Natural killer cell (primary cell): ENCODE results near the gene CHST9. TPM values are rescaled to one million over a fixed set of nuclear protein-coding genes. Genes with fewer than 3 reads are reported as not detected.
"Not testable (repeated sequence)": the region's sequence is repeated elsewhere in the genome, so short reads cannot be mapped to it uniquely, and the experiment has no call there.

Source experiments
- ATAC-seq, 3 donors: fragments of 150-1000 bp in 2 of 3; fragments of 200-7000 bp in 1 of 3; cut with Tn5 transposase; 1 replicate in 1 of 3; 2 replicates in 2 of 3; pipeline ENCODE4 v1.10.0; 2021; ENCODE audit warnings: mild to moderate bottlenecking in 2 of 3, moderate library complexity in 2 of 3
- DNase-seq, 2 donors: peaks; one replicate each; pipeline versions ENCODE4 v3.0.0 to v3.0.0-alpha.2; 2013 to 2021; ENCODE audit warnings: mixed read lengths in 1 of 2
- H3K27ac ChIP-seq: one replicate; pipeline ENCODE4 v1.5.1; 2013; ENCODE audit warnings: mild to moderate bottlenecking, low read length
- H3K27me3 ChIP-seq: one replicate; pipeline ENCODE4 v1.6.1; 2013; ENCODE audit warnings: low read length; ENCODE audit not compliant: control insufficient read depth, insufficient read depth
- H3K36me3 ChIP-seq: one replicate; pipeline ENCODE4 v1.6.1; 2013; ENCODE audit warnings: low read length; ENCODE audit not compliant: control insufficient read depth, insufficient read depth
- H3K4me1 ChIP-seq: one replicate; pipeline ENCODE4 v1.6.1; 2013; ENCODE audit warnings: low read length; ENCODE audit not compliant: control insufficient read depth, insufficient read depth
- H3K4me3 ChIP-seq: one replicate; pipeline ENCODE4 v1.5.1; 2013; ENCODE audit warnings: low read length
- H3K9me3 ChIP-seq: one replicate; pipeline ENCODE4 v1.6.1; 2013; ENCODE audit warnings: low read length; ENCODE audit not compliant: control insufficient read depth, insufficient read depth
- H3K27ac Mint-ChIP-seq, 2 donors: one replicate each; pipeline ENCODE4 v1.8.0; 2022; ENCODE audit warnings: mild to moderate bottlenecking in 2 of 2, mixed read lengths in 2 of 2, moderate library complexity in 1 of 2
- H3K27me3 Mint-ChIP-seq, 2 donors: one replicate each; pipeline ENCODE4 v1.8.0; 2022; ENCODE audit warnings: low read depth in 2 of 2, mixed read lengths in 2 of 2
- H3K36me3 Mint-ChIP-seq: one replicate; pipeline ENCODE4 v1.8.0; 2022; ENCODE audit warnings: mixed read lengths
- H3K4me1 Mint-ChIP-seq, 2 donors: one replicate each; pipeline ENCODE4 v1.8.0; 2022; ENCODE audit warnings: mixed read lengths in 2 of 2
- H3K4me3 Mint-ChIP-seq: one replicate; pipeline ENCODE4 v1.8.0; 2022; ENCODE audit warnings: mild to moderate bottlenecking, moderate library complexity, mixed read lengths
- H3K9me3 Mint-ChIP-seq, 2 donors: one replicate each; pipeline ENCODE4 v1.8.0; 2022; ENCODE audit warnings: mixed read lengths in 2 of 2
- CTCF ChIP-seq: fragments of 200-600 bp; IDR thresholded peaks from one replicate; pipeline ENCODE4 v1.8.0; 2022; ENCODE audit warnings: antibody characterized with exemption
- WGBS: methylation state at CpG from one replicate; pipeline ENCODE4 v1.1.7; 2013; ENCODE audit warnings: missing lambda C conversion rate; ENCODE audit not compliant: insufficient coverage; 5-methylcytosine and 5-hydroxymethylcytosine counted together
- intact Hi-C: fragments of 100-400 bp; cut with micrococcal nuclease; formaldehyde crosslinking; loops from one replicate; pipeline ENCODE4 v1.14.2; 2022
- total RNA-seq, 4 donors: library from RNA; stranded (reverse); fragments of 120-200 nt in 1 of 4; gene quantifications; one replicate each; pipeline versions ENCODE4 v1.2.3 to v1.2.4, GENCODE V29; 2013 to 2022

The CHST9 gene
- total RNA-seq, 3 donors from 2014 or later (not counting 1 experiment from before 2014, with no cell fraction given), result not detected

- WGBS, result 71% methylated on average over 2 of the region's 3 CpGs
- Mint-ChIP-seq H3K4me1 (no peaks in the 10 kb centered on the region), H3K27me3 (no peaks in the 10 kb centered on the region), H3K9me3 (peaks cover 6 to 9% of the 10 kb centered on the region in 2 donors), H3K4me3 (no peak overlapping the region), H3K27ac (no peak overlapping the region), H3K36me3 (no peaks in the 10 kb centered on the region)
- no peak overlapping the region for H3K27ac ChIP-seq
- H3K4me3 ChIP-seq, result no peak overlapping the region
- ATAC-seq (no peak), DNase-seq (no peak)
- no peaks in the 10 kb centered on the region for H3K27me3 ChIP-seq
- TF ChIP-seq CTCF, result no peak
- no peaks in the 10 kb centered on the region for H3K4me1 ChIP-seq
- H3K9me3 ChIP-seq, result peaks cover 5% of the 10 kb centered on the region
- H3K36me3 ChIP-seq, result no peaks in the 10 kb centered on the region
- intact Hi-C loops, result no loop called here
These were observed 80.4 kb downstream of the CHST9 start for GRCh38 chr18:27104743-27105142.

- TF ChIP-seq CTCF, result no peak
- H3K27me3 ChIP-seq, result no peaks in the 10 kb centered on the region
- H3K27ac Mint-ChIP-seq, result no peak overlapping the region
- WGBS, result 92% methylated on average over 1 of the region's 1 CpG
- intact Hi-C loops, result no loop called here
- ATAC-seq (no peak), DNase-seq (no peak)
- no peaks in the 10 kb centered on the region for H3K9me3 ChIP-seq
- no peaks in the 10 kb centered on the region for H3K36me3 ChIP-seq
- H3K27me3 Mint-ChIP-seq, result no peaks in the 10 kb centered on the region
- peaks cover 14% of the 10 kb centered on the region for H3K36me3 Mint-ChIP-seq
- H3K27ac ChIP-seq, result no peak overlapping the region
- H3K4me3 Mint-ChIP-seq, result no peak overlapping the region
- no peaks in the 10 kb centered on the region for H3K4me1 ChIP-seq
- peaks cover 15 to 17% of the 10 kb centered on the region in 2 donors for H3K9me3 Mint-ChIP-seq
- H3K4me3 ChIP-seq, result no peak overlapping the region
- no peaks in the 10 kb centered on the region for H3K4me1 Mint-ChIP-seq
These were observed 90.5 kb downstream of the CHST9 start for GRCh38 chr18:27094621-27095020.

GRCh38 chr18:27093290-27093689, 91.8 kb downstream of the CHST9 start:
- H3K4me1 Mint-ChIP-seq, H3K4me3 Mint-ChIP-seq, H3K27ac Mint-ChIP-seq, H3K27me3 ChIP-seq, ATAC-seq, H3K4me3 ChIP-seq, H3K27me3 Mint-ChIP-seq, H3K9me3 ChIP-seq, H3K27ac ChIP-seq, H3K4me1 ChIP-seq, DNase-seq, intact Hi-C loops, H3K36me3 ChIP-seq: not testable (repeated sequence)
- peaks cover 12% of the 10 kb centered on the region in 2 donors for H3K9me3 Mint-ChIP-seq
- H3K36me3 Mint-ChIP-seq, result peaks cover 14% of the 10 kb centered on the region
- WGBS, result 77% methylated on average over 9 of the region's 9 CpGs

GRCh38 chr18:27081701-27082100, 103.4 kb downstream of the CHST9 start:
- ATAC-seq, result no peak
- no peak overlapping the region for H3K4me3 ChIP-seq
- no peak overlapping the region for H3K27ac Mint-ChIP-seq
- WGBS, result no CpG with 5 or more reads among the region's 1 CpG
- H3K9me3 ChIP-seq, result no peaks in the 10 kb centered on the region
- H3K36me3 ChIP-seq, result no peaks in the 10 kb centered on the region
- H3K4me1 ChIP-seq, result no peaks in the 10 kb centered on the region
- no peaks in the 10 kb centered on the region for H3K27me3 Mint-ChIP-seq
- no peak for TF ChIP-seq CTCF
- H3K4me3 Mint-ChIP-seq, result no peak overlapping the region
- H3K27me3 ChIP-seq, result no peaks in the 10 kb centered on the region
- H3K9me3 Mint-ChIP-seq, result peaks cover 8 to 18% of the 10 kb centered on the region in 2 donors
- no peak for DNase-seq
- intact Hi-C loops, result loop anchor here (10.0 kb wide), 1 partner anchor 57 kb away; no protein-coding TSS in a partner anchor
- no peak overlapping the region for H3K27ac ChIP-seq
- no peaks in the 10 kb centered on the region for H3K4me1 Mint-ChIP-seq
- no peaks in the 10 kb centered on the region for H3K36me3 Mint-ChIP-seq
